HG02610 (cell line): ENCODE data around the gene OSBPL5.
"Not testable (repeated sequence)": the region's sequence is repeated elsewhere in the genome, so short reads cannot be mapped to it uniquely, and the experiment has no call there.

Source experiments
- ATAC-seq: cut with Tn5 transposase; IDR thresholded peaks from one replicate; pipeline ENCODE4 v1.9.1; 2021; ENCODE audit warnings: mild to moderate bottlenecking, moderate library complexity; ENCODE audit not compliant: unreplicated experiment

OSBPL5 gene

DNA sequence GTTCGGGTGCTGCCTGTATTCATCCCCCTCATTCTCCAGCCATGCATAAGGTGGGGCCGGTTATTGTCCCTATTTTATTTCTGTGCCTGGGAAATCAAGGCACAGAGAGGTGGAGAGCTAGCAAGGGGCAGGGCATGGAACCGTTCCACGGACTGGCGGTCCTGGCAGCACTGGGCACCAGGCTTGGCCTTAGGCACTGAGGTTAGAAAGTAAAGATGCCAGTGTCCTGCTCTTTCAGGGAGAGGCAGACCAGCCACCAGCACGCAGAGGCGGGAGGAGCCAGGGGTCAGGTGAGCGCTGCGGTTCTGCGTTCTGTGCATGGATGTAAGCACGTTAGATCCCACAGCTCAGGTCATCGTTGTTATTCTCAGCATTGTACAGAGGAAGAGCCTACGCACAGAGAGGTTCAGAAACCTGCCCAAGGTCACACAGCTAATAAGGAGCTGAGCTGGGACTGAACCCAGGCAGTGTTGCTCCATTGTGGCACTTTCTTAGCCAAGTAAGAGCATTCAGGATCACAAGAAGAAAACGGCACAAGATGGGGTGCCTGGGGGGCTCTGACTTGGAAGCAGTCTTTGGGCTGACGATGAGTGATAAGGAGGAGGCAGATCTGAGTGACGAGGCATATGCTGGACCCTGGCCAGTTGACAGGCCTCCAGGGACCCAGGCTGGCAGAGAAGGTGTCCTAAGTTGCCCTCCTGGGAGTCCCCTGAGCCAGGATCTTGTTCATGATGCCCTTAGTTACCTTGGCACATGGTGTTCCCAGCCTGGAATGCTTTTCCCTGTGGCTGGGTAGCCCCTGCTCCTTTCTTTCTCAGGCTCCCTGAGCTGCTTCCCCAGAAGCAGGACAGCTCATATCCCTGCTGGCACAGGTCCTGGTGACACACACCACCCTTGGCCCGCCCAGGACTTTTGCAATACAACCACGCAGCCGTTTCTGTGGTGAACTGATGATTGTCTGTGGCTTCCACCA is 41.1 kb downstream of the OSBPL5 start:
- no peak for ATAC-seq

- no peak for ATAC-seq
These were observed 41.8 kb downstream of the OSBPL5 start for GRCh38 chr11:3123305-3123704.

DNA sequence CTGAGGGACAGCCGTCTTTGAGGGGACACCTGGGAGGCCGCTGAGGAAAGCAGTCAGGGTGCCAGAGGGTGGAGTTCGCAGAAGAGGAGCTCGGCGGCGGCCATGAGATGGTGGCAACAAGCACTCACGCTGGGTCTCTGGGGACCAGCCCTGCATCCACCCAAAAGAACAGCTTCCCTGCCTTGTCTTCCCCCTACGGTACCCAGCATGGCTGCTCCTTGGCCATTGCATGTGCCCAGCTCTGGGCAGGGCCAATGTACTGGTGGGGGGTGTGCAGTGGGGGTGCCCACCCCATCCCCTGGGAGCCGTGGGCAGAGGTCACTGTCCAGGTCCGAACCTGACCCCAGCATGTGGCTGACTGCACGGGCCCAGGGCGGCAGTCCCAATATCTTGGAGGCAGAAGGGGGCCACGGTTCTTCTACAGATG is 42.3 kb downstream of the OSBPL5 start:
- ATAC-seq: no peak

DNA sequence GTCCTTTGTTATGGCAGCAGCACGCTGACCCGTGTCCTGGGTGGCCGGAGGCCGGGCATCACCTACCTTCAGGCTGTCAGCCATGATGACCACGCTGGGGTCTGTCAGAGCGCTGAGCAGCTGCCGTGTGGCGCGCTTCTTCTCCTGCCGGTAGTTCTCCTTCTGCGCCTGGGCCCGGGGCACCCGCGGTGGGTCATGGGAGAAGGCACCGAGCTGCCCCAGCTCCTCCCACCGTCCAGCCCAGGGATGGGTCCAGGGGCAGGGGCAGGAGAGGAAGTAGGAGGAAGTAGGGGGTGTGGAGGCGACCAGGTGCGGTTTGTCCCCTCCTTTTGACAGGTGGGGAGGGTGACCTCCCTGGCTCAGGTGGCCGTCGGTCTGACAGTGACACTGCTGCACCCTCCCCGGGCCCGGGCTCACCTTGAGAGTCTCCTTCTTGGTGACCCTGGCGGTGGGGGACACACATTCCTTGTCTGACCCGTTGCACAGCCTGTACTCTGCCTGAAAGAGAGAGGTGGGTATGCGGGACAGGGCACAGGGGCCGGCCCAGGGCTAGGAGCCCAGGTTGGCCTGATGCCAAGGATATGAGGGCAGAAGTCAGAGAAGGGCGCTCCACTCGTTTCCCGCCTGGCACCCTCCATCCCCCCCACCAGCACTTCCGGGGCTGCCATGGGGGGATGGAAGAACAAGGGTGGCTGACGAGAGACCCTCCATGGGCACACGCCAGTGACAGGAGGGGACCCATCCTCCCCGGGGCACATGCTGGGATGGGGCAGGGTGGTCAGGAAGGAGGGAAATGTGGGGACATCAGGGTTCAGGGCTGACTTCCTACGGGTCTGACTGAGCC is 43.0 kb downstream of the OSBPL5 start:
- ATAC-seq: no peak

DNA sequence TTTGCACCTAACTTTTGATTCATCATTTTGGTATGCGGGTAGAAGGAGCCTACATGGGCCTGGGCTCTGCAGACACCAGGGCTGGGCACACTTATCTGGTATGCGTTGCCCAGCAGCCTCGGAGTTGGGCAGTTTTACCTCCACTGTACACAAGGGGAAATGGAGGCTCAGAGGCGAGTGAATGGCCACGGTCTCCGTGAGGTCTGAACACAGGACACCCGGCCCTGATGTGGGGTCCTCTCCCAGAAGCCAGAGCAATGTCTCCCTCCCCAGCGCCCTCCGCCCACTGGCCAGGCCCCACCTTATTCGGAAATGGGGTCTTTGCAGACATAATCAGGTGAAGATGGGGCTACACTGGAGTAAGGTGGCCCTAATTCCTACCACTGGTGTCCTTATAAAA is 43.7 kb downstream of the OSBPL5 start:
- ATAC-seq: no peak

GRCh38 chr11:3120071-3120792 is 44.9 kb downstream of the OSBPL5 start:
- ATAC-seq: no peak

- ATAC-seq: no peak
These were observed 45.8 kb downstream of the OSBPL5 start for GRCh38 chr11:3119141-3119821.

GRCh38 chr11:3115321-3115720 is 49.8 kb downstream of the OSBPL5 start:
- no peak for ATAC-seq

- ATAC-seq: not testable (repeated sequence)
These were observed 51.4 kb downstream of the OSBPL5 start for GRCh38 chr11:3113661-3114060.

DNA sequence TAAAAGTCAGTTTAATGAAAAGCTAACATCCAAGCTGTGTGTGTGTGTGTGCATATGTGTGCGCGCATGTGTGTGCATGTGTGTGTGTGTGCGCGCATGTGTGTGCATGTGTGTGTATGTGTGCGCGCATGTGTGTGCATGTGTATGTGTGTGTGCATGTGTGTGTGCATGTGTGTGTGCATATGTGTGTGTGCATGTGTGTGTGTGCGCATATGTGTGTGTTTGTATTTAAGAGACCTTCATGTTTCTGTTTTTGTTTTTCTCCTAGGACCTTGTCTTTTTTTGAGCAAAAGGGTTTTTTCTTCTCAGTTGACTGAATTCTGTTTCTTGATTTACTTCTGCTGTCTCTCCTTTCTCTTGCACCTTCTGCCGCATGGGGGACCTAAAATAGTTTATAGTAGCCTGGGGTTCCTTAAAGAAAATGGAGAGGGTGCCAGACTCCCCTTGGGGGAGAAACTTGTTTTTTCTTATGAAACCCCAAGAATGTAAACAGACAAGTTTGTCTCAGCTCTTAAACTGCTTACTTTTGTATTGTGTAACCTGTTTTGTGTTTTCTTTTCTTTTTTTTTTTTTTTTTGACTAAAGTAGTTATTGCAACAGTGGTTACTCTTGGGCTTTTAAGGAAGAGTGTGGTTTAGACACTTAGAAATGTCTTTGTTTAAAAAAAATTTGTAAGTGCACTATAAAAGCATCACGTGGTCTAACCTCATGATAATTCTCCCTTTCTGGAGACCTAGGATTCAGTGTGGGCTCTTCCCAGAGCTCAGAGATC is 53.0 kb downstream of the OSBPL5 start:
- no peak for ATAC-seq

DNA sequence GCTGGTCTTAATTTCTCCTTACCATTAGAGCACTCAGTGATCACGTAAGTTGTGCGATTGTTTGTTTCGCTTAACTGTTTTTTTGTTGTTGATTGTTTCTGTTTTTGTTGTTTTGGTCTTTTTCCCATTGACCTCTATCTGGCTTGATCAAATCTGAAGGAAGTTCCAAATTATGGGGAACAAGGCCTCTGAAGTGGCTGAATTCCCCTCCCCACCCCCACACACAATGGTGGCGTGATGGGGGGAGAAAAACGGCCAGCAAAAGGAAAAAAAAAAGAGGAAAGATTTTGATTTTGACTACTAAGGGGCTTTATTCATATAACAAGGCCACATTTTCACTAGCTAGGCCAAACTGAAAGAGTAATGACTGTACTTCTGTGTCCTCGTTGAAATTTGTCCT is 53.6 kb downstream of the OSBPL5 start:
- ATAC-seq: no peak

GRCh38 chr11:3109921-3110706 is 55.0 kb downstream of the OSBPL5 start:
- no peak for ATAC-seq

GRCh38 chr11:3109434-3109833 is 55.7 kb downstream of the OSBPL5 start:
- ATAC-seq: no peak

DNA sequence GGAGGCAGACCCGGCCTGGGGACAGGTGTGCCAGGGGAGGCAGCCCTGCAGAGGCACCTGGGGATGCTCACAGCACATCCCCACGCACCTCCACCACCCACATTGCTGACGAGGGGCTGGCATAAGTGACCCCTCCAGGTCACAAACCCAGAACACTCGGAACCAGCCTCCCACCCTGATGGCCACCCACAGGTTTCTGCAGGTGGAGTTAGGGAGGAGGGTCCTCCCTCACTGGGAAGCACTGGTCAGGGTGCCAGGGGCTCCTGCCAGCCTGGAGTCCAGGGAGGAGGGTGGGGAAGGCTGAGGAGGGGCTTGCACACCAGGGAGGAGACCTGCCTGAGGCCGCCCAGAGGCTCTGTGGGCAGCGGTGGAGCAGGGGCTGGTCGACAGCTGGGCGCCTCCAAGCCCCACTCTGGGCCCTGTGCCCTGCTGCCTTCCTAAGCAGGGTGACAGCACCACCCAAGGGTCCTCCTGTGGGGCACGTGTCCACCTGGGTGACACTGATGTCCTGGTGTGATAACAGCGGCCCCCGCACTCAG is 56.9 kb downstream of the OSBPL5 start:
- no peak for ATAC-seq

DNA sequence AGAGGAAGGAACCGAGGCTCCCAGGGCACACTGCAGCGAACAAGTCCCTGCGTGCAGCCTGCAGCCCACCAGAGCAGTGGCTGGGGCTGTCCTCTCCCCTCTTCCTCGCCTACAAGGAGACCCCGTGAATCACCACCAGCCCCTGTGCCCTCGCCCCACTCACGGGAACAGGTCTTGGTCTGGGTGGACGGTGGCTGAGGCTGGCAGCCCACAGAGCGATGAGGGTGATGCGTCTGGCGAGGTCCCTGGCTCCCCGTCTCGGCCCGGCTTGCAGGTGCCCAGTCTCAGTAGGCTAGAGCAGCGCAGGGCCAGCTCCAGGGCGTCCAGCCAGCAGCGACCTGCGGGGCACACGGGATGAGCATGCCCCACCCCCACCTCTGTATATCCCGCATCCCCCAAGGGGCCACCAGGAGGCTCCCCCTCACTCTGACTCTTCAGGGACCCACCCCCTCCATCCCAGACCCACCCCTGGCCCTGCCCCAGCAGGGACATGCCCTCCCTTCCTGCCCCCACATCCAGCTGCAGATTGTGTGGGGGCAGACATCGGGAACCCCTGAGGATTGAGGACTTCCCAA is 57.4 kb downstream of the OSBPL5 start:
- no peak for ATAC-seq

- ATAC-seq: no peak
These were observed 58.2 kb downstream of the OSBPL5 start for GRCh38 chr11:3106736-3107524.
